ENCODE results near the gene LRP3.

Gene LRP3

DNA sequence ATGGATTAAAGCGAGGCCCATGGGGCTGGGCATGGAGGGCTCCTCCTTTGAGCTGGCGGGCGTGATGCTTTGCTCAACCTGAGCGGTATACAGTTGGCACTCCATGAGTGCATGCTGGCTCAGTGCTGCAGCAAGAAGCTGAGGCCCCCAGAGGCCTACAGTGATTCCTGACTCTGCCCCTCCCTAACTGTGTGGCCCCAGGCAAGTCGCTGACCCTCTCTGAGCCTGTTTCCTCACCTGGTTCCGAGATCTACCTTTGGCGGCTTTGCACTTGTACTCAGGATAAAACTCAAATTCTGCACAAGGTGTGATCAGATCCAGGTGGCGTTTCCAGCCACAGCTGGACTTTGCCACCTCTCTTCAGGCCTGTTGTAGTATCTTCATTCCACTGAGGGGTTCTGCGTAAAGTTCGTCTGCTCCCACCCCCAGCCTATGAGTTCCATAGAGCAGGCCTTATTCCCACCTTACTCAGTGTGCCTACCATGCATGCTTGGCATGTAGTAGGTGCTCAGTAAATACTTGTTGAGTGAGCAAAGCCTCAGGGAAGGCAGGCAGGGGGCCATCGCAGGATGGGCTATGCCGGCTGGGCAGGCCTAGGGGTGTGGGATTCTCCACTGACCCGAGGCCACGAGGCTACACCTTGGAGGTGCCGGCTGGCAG, 7.9 kb downstream of the LRP3 start:
- TF ChIP-seq, protein P1, sequence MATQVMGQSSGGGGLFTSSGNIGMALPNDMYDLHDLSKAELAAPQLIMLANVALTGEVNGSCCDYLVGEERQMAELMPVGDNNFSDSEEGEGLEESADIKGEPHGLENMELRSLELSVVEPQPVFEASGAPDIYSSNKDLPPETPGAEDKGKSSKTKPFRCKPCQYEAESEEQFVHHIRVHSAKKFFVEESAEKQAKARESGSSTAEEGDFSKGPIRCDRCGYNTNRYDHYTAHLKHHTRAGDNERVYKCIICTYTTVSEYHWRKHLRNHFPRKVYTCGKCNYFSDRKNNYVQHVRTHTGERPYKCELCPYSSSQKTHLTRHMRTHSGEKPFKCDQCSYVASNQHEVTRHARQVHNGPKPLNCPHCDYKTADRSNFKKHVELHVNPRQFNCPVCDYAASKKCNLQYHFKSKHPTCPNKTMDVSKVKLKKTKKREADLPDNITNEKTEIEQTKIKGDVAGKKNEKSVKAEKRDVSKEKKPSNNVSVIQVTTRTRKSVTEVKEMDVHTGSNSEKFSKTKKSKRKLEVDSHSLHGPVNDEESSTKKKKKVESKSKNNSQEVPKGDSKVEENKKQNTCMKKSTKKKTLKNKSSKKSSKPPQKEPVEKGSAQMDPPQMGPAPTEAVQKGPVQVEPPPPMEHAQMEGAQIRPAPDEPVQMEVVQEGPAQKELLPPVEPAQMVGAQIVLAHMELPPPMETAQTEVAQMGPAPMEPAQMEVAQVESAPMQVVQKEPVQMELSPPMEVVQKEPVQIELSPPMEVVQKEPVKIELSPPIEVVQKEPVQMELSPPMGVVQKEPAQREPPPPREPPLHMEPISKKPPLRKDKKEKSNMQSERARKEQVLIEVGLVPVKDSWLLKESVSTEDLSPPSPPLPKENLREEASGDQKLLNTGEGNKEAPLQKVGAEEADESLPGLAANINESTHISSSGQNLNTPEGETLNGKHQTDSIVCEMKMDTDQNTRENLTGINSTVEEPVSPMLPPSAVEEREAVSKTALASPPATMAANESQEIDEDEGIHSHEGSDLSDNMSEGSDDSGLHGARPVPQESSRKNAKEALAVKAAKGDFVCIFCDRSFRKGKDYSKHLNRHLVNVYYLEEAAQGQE (IDR thresholded peaks at IDR 0.05; ENCODE audit: insufficient replicate concordance, low read depth): no peak
- TF ChIP-seq GABPA (IDR thresholded peaks at IDR 0.05; ENCODE audit: low read depth) (no peak), SPI1 (IDR thresholded peaks at IDR 0.05; ENCODE audit: borderline replicate concordance, low read depth) (no peak), POLR2AphosphoS5 (IDR thresholded peaks at IDR 0.05; ENCODE audit: low read depth) (no peak)
- TF ChIP-seq, protein P2, sequence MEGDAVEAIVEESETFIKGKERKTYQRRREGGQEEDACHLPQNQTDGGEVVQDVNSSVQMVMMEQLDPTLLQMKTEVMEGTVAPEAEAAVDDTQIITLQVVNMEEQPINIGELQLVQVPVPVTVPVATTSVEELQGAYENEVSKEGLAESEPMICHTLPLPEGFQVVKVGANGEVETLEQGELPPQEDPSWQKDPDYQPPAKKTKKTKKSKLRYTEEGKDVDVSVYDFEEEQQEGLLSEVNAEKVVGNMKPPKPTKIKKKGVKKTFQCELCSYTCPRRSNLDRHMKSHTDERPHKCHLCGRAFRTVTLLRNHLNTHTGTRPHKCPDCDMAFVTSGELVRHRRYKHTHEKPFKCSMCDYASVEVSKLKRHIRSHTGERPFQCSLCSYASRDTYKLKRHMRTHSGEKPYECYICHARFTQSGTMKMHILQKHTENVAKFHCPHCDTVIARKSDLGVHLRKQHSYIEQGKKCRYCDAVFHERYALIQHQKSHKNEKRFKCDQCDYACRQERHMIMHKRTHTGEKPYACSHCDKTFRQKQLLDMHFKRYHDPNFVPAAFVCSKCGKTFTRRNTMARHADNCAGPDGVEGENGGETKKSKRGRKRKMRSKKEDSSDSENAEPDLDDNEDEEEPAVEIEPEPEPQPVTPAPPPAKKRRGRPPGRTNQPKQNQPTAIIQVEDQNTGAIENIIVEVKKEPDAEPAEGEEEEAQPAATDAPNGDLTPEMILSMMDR (IDR thresholded peaks at IDR 0.05; ENCODE audit: insufficient read depth, low read length): no peak
- no peak for DNase-seq (ENCODE audit: low read depth in 1 of 2, low spot score in 1 of 2)
- no peak overlapping the region for H3K4me3 ChIP-seq (replicated peaks; ENCODE audit: insufficient read depth, low read length)
- no peaks in the 10 kb centered on the region for H3K27me3 ChIP-seq (ENCODE audit: insufficient read depth, poor library complexity, severe bottlenecking)
- peak overlapping the region; percentile 98 for H3K27ac ChIP-seq (replicated peaks)

DNA sequence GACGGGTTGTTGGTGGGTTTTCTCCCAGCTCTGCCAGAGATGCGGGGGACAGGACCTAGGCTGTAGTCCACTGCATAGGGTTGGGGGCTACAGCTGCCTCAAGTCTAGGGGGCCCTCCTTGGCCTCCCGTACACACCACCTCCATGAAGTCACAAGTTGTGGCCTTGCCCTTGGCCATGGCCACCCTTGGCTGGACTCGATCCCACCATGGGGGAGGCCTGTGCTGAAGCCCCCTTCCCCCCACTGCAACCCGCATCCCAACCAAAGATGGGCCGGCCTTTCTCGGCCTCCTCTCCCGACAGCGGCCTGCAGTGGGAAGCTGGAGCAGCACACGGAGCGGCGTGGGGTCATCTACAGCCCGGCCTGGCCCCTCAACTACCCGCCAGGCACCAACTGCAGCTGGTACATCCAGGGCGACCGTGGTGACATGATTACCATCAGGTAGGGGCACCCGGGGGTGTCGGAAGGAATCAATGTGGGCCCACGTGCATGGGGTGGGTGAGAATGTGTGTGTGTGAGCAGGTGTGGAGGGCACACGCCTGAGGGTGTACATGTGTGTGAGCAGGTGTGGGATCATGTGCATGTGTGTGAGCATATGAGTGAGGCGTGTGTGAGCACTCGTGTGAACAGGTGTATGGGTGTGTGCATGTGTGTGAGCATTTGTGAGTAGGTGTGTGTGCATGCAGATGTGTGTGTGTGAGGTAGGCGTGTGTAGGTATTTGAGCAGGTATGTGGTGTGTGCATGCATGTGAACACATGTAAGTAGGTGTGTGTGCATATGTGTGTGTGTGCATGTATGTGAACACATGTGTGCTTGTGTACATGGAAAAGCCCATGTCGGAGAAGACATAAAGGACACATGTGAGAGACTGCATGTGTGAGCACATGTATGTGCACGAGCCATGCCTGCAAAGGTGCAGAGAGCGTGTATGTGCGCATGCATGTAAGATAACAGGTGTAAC, 8.7 kb downstream of the LRP3 start:
- TF ChIP-seq GABPA (IDR thresholded peaks at IDR 0.05; ENCODE audit: low read depth): no peak
- peak; percentile 42; the same call in 1 of the 2 replicates for TF ChIP-seq POLR2AphosphoS5 (IDR thresholded peaks at IDR 0.05; ENCODE audit: low read depth)
- no peak for TF ChIP-seq SPI1 (IDR thresholded peaks at IDR 0.05; ENCODE audit: borderline replicate concordance, low read depth)
- TF ChIP-seq, protein P1 (IDR thresholded peaks at IDR 0.05; ENCODE audit: insufficient replicate concordance, low read depth): no peak
- DNase-seq (ENCODE audit: low read depth in 1 of 2, low spot score in 1 of 2): no peak
- Histone ChIP-seq H3K4me3 (replicated peaks; ENCODE audit: insufficient read depth, low read length) (no peak overlapping the region), H3K27ac (replicated peaks) (no peak overlapping the region; the same call in 1 of the 2 replicates), H3K27me3 (ENCODE audit: insufficient read depth, poor library complexity, severe bottlenecking) (no peaks in the 10 kb centered on the region)

DNA sequence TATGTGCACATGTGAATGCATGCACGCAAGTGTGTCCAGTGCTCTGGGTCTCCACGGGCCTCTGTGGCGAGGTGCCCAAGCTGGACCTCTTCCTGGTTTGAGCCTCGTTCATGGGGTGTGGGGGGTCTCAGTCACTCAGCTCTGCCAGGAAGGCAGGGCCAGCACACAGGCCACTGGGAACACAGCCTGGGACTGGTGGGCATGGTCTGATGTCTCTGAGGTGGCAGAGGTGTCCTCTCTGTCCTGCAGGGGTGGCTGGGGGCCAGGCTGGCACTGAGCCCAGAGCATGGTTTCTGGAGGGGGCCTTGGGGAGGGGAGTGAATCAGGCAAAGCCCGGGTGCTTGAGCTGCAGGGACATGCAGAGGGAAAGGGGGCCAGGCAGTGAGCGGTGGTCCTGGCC, 9.4 kb downstream of the LRP3 start:
- no peaks in the 10 kb centered on the region for H3K27me3 ChIP-seq (ENCODE audit: insufficient read depth, poor library complexity, severe bottlenecking)
- H3K4me3 ChIP-seq (replicated peaks; ENCODE audit: insufficient read depth, low read length): no peak overlapping the region
- TF ChIP-seq GABPA (IDR thresholded peaks at IDR 0.05; ENCODE audit: low read depth) (no peak), POLR2AphosphoS5 (IDR thresholded peaks at IDR 0.05; ENCODE audit: low read depth) (0 out of 2 replicates have a peak, but pooled peaks have one; percentile 16)
- TF ChIP-seq, protein P2 (IDR thresholded peaks at IDR 0.05; ENCODE audit: insufficient read depth, low read length): no peak
- no peak for DNase-seq (ENCODE audit: low read depth in 1 of 2, low spot score in 1 of 2)
- H3K27ac ChIP-seq (replicated peaks): no peak overlapping the region

Measured in HL-60 (cell line).